Ascending aorta (tissue), 2 donors: Measurements from ENCODE around the gene GALNT15. TPM values are rescaled to one million over a fixed set of nuclear protein-coding genes. Genes with fewer than 3 reads are reported as not detected.

Source experiments
- DNase-seq, 2 donors: peaks; one replicate each; pipeline ENCODE4 v3.0.0-alpha.2; 2019; ENCODE audit warnings: low spot score in 2 of 2
- H3K27ac ChIP-seq, 2 donors: fragments of 200-600 bp; sonication (generic); one replicate each; pipeline ENCODE4 v1.5.1; 2016 to 2017; ENCODE audit warnings: mild to moderate bottlenecking in 1 of 2
- H3K27me3 ChIP-seq: fragments of 200-600 bp; sonication (generic); one replicate; pipeline ENCODE4 v1.5.1; 2017
- H3K36me3 ChIP-seq, 2 donors: fragments of 200-600 bp; sonication (generic); one replicate each; pipeline ENCODE4 v1.5.1; 2016
- H3K4me1 ChIP-seq, 2 donors: fragments of 200-600 bp; sonication (generic); one replicate each; pipeline ENCODE4 v1.5.1; 2016 to 2017; ENCODE audit warnings: mild to moderate bottlenecking in 1 of 2
- H3K4me3 ChIP-seq, 2 donors: fragments of 200-600 bp; sonication (generic); one replicate each; pipeline ENCODE4 v1.5.1; 2016 to 2017; ENCODE audit warnings: mild to moderate bottlenecking in 1 of 2
- H3K9me3 ChIP-seq, 2 donors: fragments of 200-600 bp; sonication (generic); one replicate each; pipeline ENCODE4 v1.5.1; 2016
- intact Hi-C: fragments of 100-400 bp; cut with DNase I; formaldehyde crosslinking; loops from one replicate; pipeline ENCODE4 v1.15.1; 2023
- total RNA-seq: library from RNA; depleted of rRNA; stranded (reverse); fragments of >200 nt; gene quantifications from one replicate; pipeline ENCODE4 v1.1.0, GENCODE V29; 2016
- TF ChIP-seq, protein P1 (sequence below), 3 experiments: fragments of 200-600 bp in 2 of 3; fragments of 450-650 bp in 1 of 3; sonication (generic) in 2 of 3; IDR thresholded peaks; one replicate each; pipeline ENCODE4 v1.5.1; 2016 to 2019; ENCODE audit warnings: antibody characterized with exemption in 3 of 3, mild to moderate bottlenecking in 1 of 3, moderate library complexity in 1 of 3

Gene GALNT15
- total RNA-seq, 1 donor from 2014 or later: 222 TPM

DNA sequence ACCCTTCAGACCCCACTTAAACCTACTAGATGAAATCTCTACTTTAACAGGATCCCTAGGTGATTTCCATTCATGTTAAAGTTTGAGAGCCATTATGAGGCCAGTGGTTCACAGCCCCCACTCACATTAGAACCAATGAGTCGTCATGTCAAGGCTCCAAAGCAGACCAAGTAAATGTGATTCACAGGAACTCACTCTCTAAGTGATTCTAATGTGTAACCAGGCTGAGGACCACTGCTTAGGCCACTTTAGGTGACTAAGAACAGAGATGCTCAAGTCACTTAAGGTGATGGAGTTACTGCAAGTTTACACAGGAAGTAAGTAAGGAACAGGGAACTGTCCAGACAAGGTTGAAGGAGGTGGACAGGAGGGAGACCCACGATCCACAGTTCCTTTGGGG is 7.7 kb downstream of the GALNT15 start:
- Histone ChIP-seq H3K4me1 (peaks cover 0 to 9% of the 10 kb centered on the region in 2 donors), H3K9me3 (no peaks in the 10 kb centered on the region), H3K27me3 (no peaks in the 10 kb centered on the region), H3K4me3 (no peak overlapping the region), H3K36me3 (peaks cover 0 to 62% of the 10 kb centered on the region in 2 donors), H3K27ac (no peak overlapping the region)
- peak in 1 of 2 donors; percentile 37 for DNase-seq
- intact Hi-C loops: loop anchor here (1.0 kb wide), 1 partner anchor 65 kb away; no protein-coding TSS in a partner anchor
- TF ChIP-seq, protein P1, sequence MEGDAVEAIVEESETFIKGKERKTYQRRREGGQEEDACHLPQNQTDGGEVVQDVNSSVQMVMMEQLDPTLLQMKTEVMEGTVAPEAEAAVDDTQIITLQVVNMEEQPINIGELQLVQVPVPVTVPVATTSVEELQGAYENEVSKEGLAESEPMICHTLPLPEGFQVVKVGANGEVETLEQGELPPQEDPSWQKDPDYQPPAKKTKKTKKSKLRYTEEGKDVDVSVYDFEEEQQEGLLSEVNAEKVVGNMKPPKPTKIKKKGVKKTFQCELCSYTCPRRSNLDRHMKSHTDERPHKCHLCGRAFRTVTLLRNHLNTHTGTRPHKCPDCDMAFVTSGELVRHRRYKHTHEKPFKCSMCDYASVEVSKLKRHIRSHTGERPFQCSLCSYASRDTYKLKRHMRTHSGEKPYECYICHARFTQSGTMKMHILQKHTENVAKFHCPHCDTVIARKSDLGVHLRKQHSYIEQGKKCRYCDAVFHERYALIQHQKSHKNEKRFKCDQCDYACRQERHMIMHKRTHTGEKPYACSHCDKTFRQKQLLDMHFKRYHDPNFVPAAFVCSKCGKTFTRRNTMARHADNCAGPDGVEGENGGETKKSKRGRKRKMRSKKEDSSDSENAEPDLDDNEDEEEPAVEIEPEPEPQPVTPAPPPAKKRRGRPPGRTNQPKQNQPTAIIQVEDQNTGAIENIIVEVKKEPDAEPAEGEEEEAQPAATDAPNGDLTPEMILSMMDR (IDR thresholded peaks at IDR 0.05): no peak

- TF ChIP-seq, protein P1 (IDR thresholded peaks at IDR 0.05): no peak
- H3K27ac ChIP-seq: no peak overlapping the region
- H3K4me3 ChIP-seq: no peak overlapping the region
- peak in 1 of 2 donors; percentile 49 for DNase-seq
- peaks cover 0 to 62% of the 10 kb centered on the region in 2 donors for H3K36me3 ChIP-seq
- intact Hi-C loops: loop anchor here (1.0 kb wide), 1 partner anchor 65 kb away; no protein-coding TSS in a partner anchor
- H3K27me3 ChIP-seq: no peaks in the 10 kb centered on the region
- peaks cover 0 to 9% of the 10 kb centered on the region in 2 donors for H3K4me1 ChIP-seq
- H3K9me3 ChIP-seq: no peaks in the 10 kb centered on the region
Measured at GRCh38 chr3:16182612-16183011, 8.1 kb downstream of the GALNT15 start.

GRCh38 chr3:16183082-16183481 is 8.6 kb downstream of the GALNT15 start:
- no peak overlapping the region for H3K4me3 ChIP-seq
- TF ChIP-seq, protein P1 (IDR thresholded peaks at IDR 0.05): no peak
- H3K4me1 ChIP-seq: peaks cover 0 to 9% of the 10 kb centered on the region in 2 donors
- no peaks in the 10 kb centered on the region for H3K9me3 ChIP-seq
- no peak for DNase-seq
- no peaks in the 10 kb centered on the region for H3K27me3 ChIP-seq
- no peak overlapping the region for H3K27ac ChIP-seq
- peaks cover 0 to 62% of the 10 kb centered on the region in 2 donors for H3K36me3 ChIP-seq
- intact Hi-C loops: no loop called here

DNA sequence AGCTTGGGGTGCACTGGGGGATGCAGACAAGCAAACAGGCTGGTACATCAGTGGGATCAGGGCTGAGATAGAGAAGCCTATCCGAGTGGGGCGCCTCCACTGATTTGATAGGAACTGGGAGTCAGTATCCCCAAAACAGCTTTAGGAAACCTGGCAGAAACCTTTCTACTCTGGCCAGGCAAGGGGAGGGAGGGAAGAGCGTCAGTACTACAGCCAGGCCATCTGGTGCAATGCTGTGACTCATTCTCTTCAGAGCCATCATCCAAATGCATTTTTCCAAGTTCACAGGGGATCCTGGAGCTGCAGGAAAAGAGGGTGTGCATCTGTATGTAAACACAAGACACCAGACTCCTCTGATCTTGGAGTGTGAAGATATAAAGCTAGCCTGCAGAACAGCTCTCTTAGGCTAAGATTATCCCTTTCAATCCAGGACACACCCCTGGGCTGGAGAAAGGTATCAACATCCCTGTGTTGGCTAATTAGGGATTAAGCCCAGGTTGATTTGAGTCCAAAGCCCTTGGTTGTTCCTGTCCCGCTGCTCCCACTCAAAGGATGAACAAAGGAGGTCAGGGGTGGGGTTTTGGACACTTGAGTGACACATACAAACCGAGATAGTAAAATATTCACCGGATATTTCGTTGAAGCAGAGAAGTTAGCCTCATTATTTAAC is 9.3 kb downstream of the GALNT15 start:
- intact Hi-C loops: no loop called here
- peaks cover 0 to 63% of the 10 kb centered on the region in 2 donors for H3K36me3 ChIP-seq
- peak in 1 of 2 donors; percentile 61 for DNase-seq
- H3K4me1 ChIP-seq: peaks cover 0 to 9% of the 10 kb centered on the region in 2 donors
- no peaks in the 10 kb centered on the region for H3K9me3 ChIP-seq
- no peaks in the 10 kb centered on the region for H3K27me3 ChIP-seq
- no peak overlapping the region for H3K4me3 ChIP-seq
- no peak overlapping the region for H3K27ac ChIP-seq
- TF ChIP-seq, protein P1 (IDR thresholded peaks at IDR 0.05): no peak

- Histone ChIP-seq H3K27ac (no peak overlapping the region), H3K9me3 (no peaks in the 10 kb centered on the region), H3K36me3 (peaks cover 0 to 56% of the 10 kb centered on the region in 2 donors), H3K4me1 (no peaks in the 10 kb centered on the region), H3K27me3 (no peaks in the 10 kb centered on the region), H3K4me3 (no peak overlapping the region)
- intact Hi-C loops: no loop called here
- DNase-seq: no peak
- TF ChIP-seq, protein P1 (IDR thresholded peaks at IDR 0.05): no peak
Measured at GRCh38 chr3:16186086-16186485, 11.6 kb downstream of the GALNT15 start.
